ENCODE results near the gene TXNRD2. TPM values are rescaled to one million over a fixed set of nuclear protein-coding genes. Genes with fewer than 3 reads are reported as not detected.
A peak's percentile ranks its signal among the peaks of the same experiment; 100 is the strongest.

TXNRD2 gene
- total RNA-seq, 6 experiments from 2014 or later = 35.9 to 47.8 (median 44.3) TPM

DNA sequence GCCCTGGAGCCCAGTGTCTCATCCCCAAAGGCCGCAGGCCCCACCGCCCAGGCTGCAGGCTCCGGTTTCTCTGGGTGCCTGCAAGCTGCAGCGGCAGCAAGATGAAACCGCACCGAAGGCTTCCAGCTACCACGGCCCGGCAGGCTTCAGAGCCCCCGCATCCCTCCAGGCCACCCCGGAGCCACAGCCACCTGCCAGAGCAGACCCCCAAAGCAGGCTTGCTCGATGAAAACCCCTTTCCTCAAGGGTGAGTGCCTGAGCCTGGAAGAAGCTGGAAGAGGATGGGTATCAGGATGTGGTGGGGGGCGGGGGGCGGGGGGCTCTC is 62.4 kb downstream of the TXNRD2 start:
- TF ChIP-seq POLR2A (IDR thresholded peaks at IDR 0.05) = no peak
- TF ChIP-seq, protein P1, sequence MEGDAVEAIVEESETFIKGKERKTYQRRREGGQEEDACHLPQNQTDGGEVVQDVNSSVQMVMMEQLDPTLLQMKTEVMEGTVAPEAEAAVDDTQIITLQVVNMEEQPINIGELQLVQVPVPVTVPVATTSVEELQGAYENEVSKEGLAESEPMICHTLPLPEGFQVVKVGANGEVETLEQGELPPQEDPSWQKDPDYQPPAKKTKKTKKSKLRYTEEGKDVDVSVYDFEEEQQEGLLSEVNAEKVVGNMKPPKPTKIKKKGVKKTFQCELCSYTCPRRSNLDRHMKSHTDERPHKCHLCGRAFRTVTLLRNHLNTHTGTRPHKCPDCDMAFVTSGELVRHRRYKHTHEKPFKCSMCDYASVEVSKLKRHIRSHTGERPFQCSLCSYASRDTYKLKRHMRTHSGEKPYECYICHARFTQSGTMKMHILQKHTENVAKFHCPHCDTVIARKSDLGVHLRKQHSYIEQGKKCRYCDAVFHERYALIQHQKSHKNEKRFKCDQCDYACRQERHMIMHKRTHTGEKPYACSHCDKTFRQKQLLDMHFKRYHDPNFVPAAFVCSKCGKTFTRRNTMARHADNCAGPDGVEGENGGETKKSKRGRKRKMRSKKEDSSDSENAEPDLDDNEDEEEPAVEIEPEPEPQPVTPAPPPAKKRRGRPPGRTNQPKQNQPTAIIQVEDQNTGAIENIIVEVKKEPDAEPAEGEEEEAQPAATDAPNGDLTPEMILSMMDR (IDR thresholded peaks at IDR 0.05) = no peak
- DNase-seq (peak in 2 of 3 donors; percentile 12 to 46), ATAC-seq (no peak)
- WGBS (ENCODE audit: insufficient coverage, low coverage, low lambda C conversion rate, missing lambda C conversion rate) = 95% methylated on average over 10 of the region's 13 CpGs
- Histone ChIP-seq H3K36me3 (no peaks in the 10 kb centered on the region), H3K4me3 (no peak overlapping the region), H3K27ac (no peak overlapping the region), H3K27me3 (no peaks in the 10 kb centered on the region), H3K9me3 (no peaks in the 10 kb centered on the region), H3K4me1 (no peaks in the 10 kb centered on the region)
- intact Hi-C loops (cut with DNase I) = loop anchor here in 1 of 2 donors (10.0 kb wide), 1 partner anchor 124 kb away; no protein-coding TSS in a partner anchor

DNA sequence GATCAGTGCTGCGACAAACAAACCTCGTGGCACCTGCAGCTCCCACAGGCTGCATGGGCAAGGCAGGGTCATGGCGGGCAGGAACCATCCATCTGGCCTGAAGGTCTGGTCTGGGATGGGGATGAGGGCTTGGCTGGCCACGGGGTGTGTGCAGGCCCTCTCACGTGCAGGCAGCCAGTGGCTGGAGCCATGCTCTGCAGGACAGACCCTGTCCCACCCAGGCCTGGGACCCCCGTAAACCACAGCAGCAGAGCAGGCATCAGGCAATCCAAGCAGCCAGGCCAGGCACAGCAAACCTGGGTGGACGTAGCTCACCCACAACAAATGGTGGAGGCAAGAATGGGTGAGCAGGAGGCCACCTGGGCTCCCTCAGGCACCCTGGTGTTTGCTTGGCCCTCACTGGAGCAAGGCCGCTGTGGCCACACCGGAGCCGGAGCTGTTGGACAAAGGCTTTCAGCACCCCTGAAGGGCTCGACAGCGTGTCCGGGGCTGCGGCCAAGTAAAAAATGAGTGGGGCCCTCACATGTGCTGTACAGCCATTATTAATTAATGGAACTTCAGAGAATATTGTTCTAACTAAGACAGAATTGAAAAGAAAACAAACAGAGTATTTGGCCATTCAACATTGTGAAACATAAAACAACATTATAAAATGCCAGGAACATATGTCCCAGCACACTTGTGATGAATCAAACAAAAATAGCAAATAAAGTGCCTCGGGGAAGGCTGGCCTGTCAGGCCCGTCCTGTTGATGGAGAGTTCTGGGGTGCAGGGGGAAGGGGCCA is 63.0 kb downstream of the TXNRD2 start:
- H3K36me3 ChIP-seq = no peaks in the 10 kb centered on the region
- intact Hi-C loops (cut with DNase I) = loop anchor here in 1 of 2 donors (10.0 kb wide), 1 partner anchor 124 kb away; no protein-coding TSS in a partner anchor
- no peaks in the 10 kb centered on the region for H3K4me1 ChIP-seq
- no peak overlapping the region for H3K27ac ChIP-seq
- ATAC-seq (no peak), DNase-seq (peak in 2 of 3 donors; percentile 20 to 53)
- H3K4me3 ChIP-seq = no peak overlapping the region
- no peaks in the 10 kb centered on the region for H3K9me3 ChIP-seq
- no peaks in the 10 kb centered on the region for H3K27me3 ChIP-seq
- TF ChIP-seq, protein P1 (IDR thresholded peaks at IDR 0.05) = no peak
- TF ChIP-seq POLR2A (IDR thresholded peaks at IDR 0.05) = no peak
- WGBS (ENCODE audit: insufficient coverage, low coverage, low lambda C conversion rate, missing lambda C conversion rate) = 77% methylated on average over 3 of the region's 16 CpGs

DNA sequence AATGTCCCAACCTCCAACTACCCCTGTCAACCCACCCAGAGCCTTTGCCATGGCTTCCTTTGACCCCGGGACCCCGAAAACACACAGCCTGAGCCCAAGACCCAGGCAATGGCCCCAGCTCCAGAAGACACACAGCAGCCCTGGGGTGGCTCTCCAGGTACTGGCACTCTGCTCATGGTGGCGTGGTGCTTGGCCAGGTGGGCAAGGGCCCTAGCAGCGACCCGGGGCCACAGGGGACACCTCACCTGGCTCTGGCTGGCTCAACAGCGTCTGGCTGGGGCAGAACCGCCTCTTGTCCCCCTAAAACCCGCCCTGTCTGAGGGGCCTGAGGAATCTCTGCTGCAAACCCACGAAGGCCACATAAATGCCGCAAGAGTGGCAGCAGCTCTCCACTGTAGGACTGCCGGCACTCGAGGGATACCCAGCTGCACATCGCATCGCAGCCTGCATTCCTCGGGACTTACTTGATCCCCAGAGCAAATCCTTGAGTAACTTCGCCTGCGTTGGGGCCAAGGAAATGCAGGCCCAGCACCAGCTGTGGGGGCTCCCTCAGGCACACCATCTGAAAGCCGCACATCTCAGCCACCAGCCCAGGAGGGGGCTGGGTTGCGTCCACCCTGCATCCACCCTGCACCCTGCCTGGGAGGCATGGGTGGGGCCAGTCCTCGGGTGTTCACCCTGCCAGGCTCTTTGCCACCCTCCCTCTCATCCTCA is 63.8 kb downstream of the TXNRD2 start:
- peak in 1 of 3 donors; percentile 19 for DNase-seq

DNA sequence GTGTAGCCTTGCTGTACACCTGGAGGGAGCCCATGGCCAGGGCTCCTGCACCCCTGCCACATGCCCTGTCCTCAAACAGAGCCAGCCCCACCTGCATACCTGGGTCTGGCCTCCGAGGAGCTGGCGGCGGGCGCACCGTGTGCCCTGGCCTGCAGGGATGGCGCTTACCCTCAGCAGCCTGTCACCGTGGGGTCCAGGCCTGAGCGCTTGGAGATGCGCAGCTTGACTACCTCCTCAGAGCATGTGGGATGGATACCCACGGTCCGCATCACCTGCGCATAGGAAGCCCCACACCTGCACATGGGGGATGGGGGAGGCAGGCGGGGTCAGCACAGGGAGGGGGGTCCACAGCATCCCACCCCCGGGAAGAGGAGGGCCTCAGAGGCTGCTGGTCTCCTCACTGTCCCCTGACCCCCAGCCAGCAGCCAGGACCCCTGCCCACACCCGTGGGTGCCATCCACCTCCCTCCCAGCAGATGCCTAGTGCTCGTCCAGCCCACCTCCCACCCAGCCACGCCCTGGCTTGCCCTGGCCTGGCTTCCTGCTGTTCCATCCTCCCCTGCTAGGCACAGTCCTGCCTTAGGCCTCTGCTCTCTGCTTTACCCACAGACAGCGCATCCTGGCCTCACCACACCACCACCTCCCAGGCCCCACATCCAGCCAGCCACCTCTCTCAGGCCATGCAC is 64.5 kb downstream of the TXNRD2 start:
- DNase-seq = peak in 2 of 3 donors; percentile 11 to 51

More for the DNA sequence above, 63.8 kb downstream of the TXNRD2 start:
- no peak for TF ChIP-seq POLR2A (IDR thresholded peaks at IDR 0.05)
- TF ChIP-seq, protein P1 (IDR thresholded peaks at IDR 0.05) = no peak
- H3K27ac ChIP-seq = no peak overlapping the region
- no peaks in the 10 kb centered on the region for H3K9me3 ChIP-seq
- no peak for ATAC-seq
- intact Hi-C loops (cut with DNase I) = loop anchor here in 1 of 2 donors (10.0 kb wide), 1 partner anchor 123 kb away; no protein-coding TSS in a partner anchor
- H3K4me1 ChIP-seq = no peaks in the 10 kb centered on the region
- no peaks in the 10 kb centered on the region for H3K36me3 ChIP-seq
- no peak overlapping the region for H3K4me3 ChIP-seq
- 94% methylated on average over 4 of the region's 20 CpGs for WGBS (ENCODE audit: insufficient coverage, low coverage, low lambda C conversion rate, missing lambda C conversion rate)
- H3K27me3 ChIP-seq = no peaks in the 10 kb centered on the region

More for the DNA sequence above, 64.5 kb downstream of the TXNRD2 start:
- intact Hi-C loops (cut with DNase I) = loop anchor here in 1 of 2 donors (10.0 kb wide), 1 partner anchor 122 kb away; no protein-coding TSS in a partner anchor
- Histone ChIP-seq H3K4me3 (no peak overlapping the region), H3K4me1 (no peaks in the 10 kb centered on the region), H3K27ac (no peak overlapping the region), H3K36me3 (no peaks in the 10 kb centered on the region), H3K9me3 (no peaks in the 10 kb centered on the region), H3K27me3 (no peaks in the 10 kb centered on the region)
- no CpG with 5 or more reads among the region's 18 CpGs for WGBS (ENCODE audit: insufficient coverage, low coverage, low lambda C conversion rate, missing lambda C conversion rate)
- no peak for TF ChIP-seq POLR2A (IDR thresholded peaks at IDR 0.05)
- TF ChIP-seq, protein P1 (IDR thresholded peaks at IDR 0.05) = no peak
- ATAC-seq = no peak

Data from right lobe of liver (tissue), 6 donors.